ENCODE measurements around the gene SLC35B1. TPM values are rescaled to one million over a fixed set of nuclear protein-coding genes. Genes with fewer than 3 reads are reported as not detected.
A peak's percentile ranks its signal among the peaks of the same experiment; 100 is the strongest.

The SLC35B1 gene
- total RNA-seq, 4 donors from 2014 or later, result 23.5 to 73.3 (median 56.2) TPM

GRCh38 chr17:49656247-49656646, 51.5 kb downstream of the SLC35B1 start:
- Histone ChIP-seq H3K36me3 (no peaks in the 10 kb centered on the region), H3K27ac (peak overlapping the region in 2 of 4 donors; percentile 9 to 39), H3K27me3 (no peaks in the 10 kb centered on the region), H3K4me3 (no peak overlapping the region), H3K9me3 (no peaks in the 10 kb centered on the region), H3K4me1 (peaks cover 0 to 37% (median 5%) of the 10 kb centered on the region in 4 donors)
- no peak for DNase-seq
- TF ChIP-seq POLR2A (IDR thresholded peaks at IDR 0.05) (no peak), EP300 (IDR thresholded peaks at IDR 0.05; ENCODE audit: low read depth) (no peak), CTCF (IDR thresholded peaks at IDR 0.05) (no peak), POLR2AphosphoS5 (IDR thresholded peaks at IDR 0.05) (no peak)
- intact Hi-C loops (cut with DNase I; ENCODE audit: low total_unique reads), result no loop called here
- 97 to 100% methylated on average over 1 of the region's 1 CpG for WGBS, 2 donors (ENCODE audit: low coverage in 1 of 2)
- in situ Hi-C loops (cut with MboI; ENCODE audit: low pct_ligation_motif_present in 1 of 4, low pct_unique_long_range_greater_than_20kb in 1 of 4, low sequenced_read_pairs in 3 of 4), result no loop called here

Other genes starting within 250 kb of the SLC35B1 start
- 10 to 100 TPM in 2 of 4 donors, 1 to 10 TPM in 2; 3.3 to 19.8 (median 8.2) TPM for gene NGFR, start 212.7 kb downstream of the SLC35B1 start, total RNA-seq
- gene NXPH3, start 132.1 kb downstream of the SLC35B1 start, total RNA-seq, result 1 to 10 TPM in 2 of 4 donors, under 1 TPM in 2; 0.20 to 4.6 (median 2.6) TPM
- 100 to 1,000 TPM in 1 of 4 donors, 10 to 100 TPM in 3; 75.6 to 352 (median 95.3) TPM for gene SPOP, start 29.9 kb downstream of the SLC35B1 start, total RNA-seq
- 10 to 100 TPM in 2 of 4 donors, 1 to 10 TPM in 2; 8.6 to 14.6 (median 10.7) TPM for gene FAM117A, start 56.2 kb upstream of the SLC35B1 start, total RNA-seq
- 10 to 100 TPM; 21.3 to 54.2 (median 32.8) TPM for gene KAT7, start 80.7 kb upstream of the SLC35B1 start, total RNA-seq
- not detected for gene TAC4, start 140.1 kb upstream of the SLC35B1 start, total RNA-seq